Measurements from ENCODE around the gene ZNF182.
"Not testable (repeated sequence)": the region's sequence is repeated elsewhere in the genome, so short reads cannot be mapped to it uniquely, and the experiment has no call there.

The ZNF182 gene

GRCh38 chrX:48003758-48004457, at the start of gene ZNF182:
TSS of gene ZNF182 (minus strand) at chrX:48003989. CDS start at chrX:48002609, 1,380 bp downstream.
- DNase-seq, result peak; percentile 95 to 96

GRCh38 chrX:48046846-48047245, 43.1 kb upstream of the ZNF182 start:
- no peak for DNase-seq

GRCh38 chrX:48045410-48046311, 41.9 kb upstream of the ZNF182 start:
- DNase-seq, result no peak

- no peak for DNase-seq
Observed at GRCh38 chrX:48043056-48043455, 39.3 kb upstream of the ZNF182 start.

GRCh38 chrX:48035891-48036290, 32.1 kb upstream of the ZNF182 start:
- DNase-seq, result no peak

GRCh38 chrX:48030641-48031173, 26.9 kb upstream of the ZNF182 start:
- not testable (repeated sequence) for DNase-seq

GRCh38 chrX:48030237-48030636, 26.4 kb upstream of the ZNF182 start:
- DNase-seq, result no peak

GRCh38 chrX:48028091-48028490, 24.3 kb upstream of the ZNF182 start:
- no peak for DNase-seq

GRCh38 chrX:48027545-48027944, 23.8 kb upstream of the ZNF182 start:
- not testable (repeated sequence) for DNase-seq

GRCh38 chrX:48025561-48025960, 21.8 kb upstream of the ZNF182 start:
- DNase-seq, result peak; percentile 50 to 63

GRCh38 chrX:48022738-48023137, 18.9 kb upstream of the ZNF182 start:
- DNase-seq, result no peak

GRCh38 chrX:48022100-48022499, 18.3 kb upstream of the ZNF182 start:
- DNase-seq, result no peak

- DNase-seq, result peak; percentile 75 to 88
Observed at GRCh38 chrX:48021026-48021900, 17.5 kb upstream of the ZNF182 start.

- peak in 1 of 2 donors; percentile 45 for DNase-seq
Observed at GRCh38 chrX:48020472-48020871, 16.7 kb upstream of the ZNF182 start.

GRCh38 chrX:48019892-48020291, 16.1 kb upstream of the ZNF182 start:
- not testable (repeated sequence) for DNase-seq

- DNase-seq, result not testable (repeated sequence)
Observed at GRCh38 chrX:48016583-48017310, 13.0 kb upstream of the ZNF182 start.

- DNase-seq, result not testable (repeated sequence)
Observed at GRCh38 chrX:48009445-48009960, 5.7 kb upstream of the ZNF182 start.

- DNase-seq, result not testable (repeated sequence)
Observed at GRCh38 chrX:48006688-48007087, 2.9 kb upstream of the ZNF182 start, which contains the start of gene SPACA5. TSS of gene SPACA5 (plus strand) at chrX:48006988. CDS start at chrX:48007803, 815 bp downstream.

- DNase-seq, result peak in 1 of 2 donors; percentile 26
Observed at GRCh38 chrX:48003367-48003757, 427 bp downstream of the ZNF182 start.

- no peak for DNase-seq
Observed at GRCh38 chrX:48002929-48003328, 860 bp downstream of the ZNF182 start.

GRCh38 chrX:48002319-48002718, 1.5 kb downstream of the ZNF182 start:
- no peak for DNase-seq
